ENCODE results near the gene C6orf132.
"Not testable (repeated sequence)": the region's sequence is repeated elsewhere in the genome, so short reads cannot be mapped to it uniquely, and the experiment has no call there.

Gene C6orf132

GRCh38 chr6:42142118-42142835 is at the start of gene C6orf132:
Gene C6orf132, minus strand, starts transcription at chr6:42142620. Its CDS starts 176 bp downstream, at chr6:42142444.
- DNase-seq, result peak in 1 of 2 experiments; percentile 2

GRCh38 chr6:42190554-42191183 is 48.2 kb upstream of the C6orf132 start:
- DNase-seq, result no peak

- no peak for DNase-seq
These were observed 46.0 kb upstream of the C6orf132 start for GRCh38 chr6:42188406-42188805.

GRCh38 chr6:42185597-42185996 is 43.2 kb upstream of the C6orf132 start:
- no peak for DNase-seq

- DNase-seq, result no peak
These were observed 42.1 kb upstream of the C6orf132 start for GRCh38 chr6:42184475-42184874.

- DNase-seq, result no peak
These were observed 39.7 kb upstream of the C6orf132 start for GRCh38 chr6:42182101-42182500.

GRCh38 chr6:42179945-42180313 is 37.5 kb upstream of the C6orf132 start:
- no peak for DNase-seq

GRCh38 chr6:42179261-42179944 is 37.0 kb upstream of the C6orf132 start:
- no peak for DNase-seq

- no peak for DNase-seq
These were observed 35.3 kb upstream of the C6orf132 start for GRCh38 chr6:42177514-42178364.

GRCh38 chr6:42176981-42177380 is 34.6 kb upstream of the C6orf132 start:
- no peak for DNase-seq

- no peak for DNase-seq
These were observed 33.4 kb upstream of the C6orf132 start for GRCh38 chr6:42175860-42176259.

GRCh38 chr6:42173101-42173500 is 30.7 kb upstream of the C6orf132 start, which contains the start of gene GUCA1A:
Gene GUCA1A, plus strand, starts transcription at chr6:42173364. Its CDS starts 250 bp downstream, at chr6:42173614.
- no peak for DNase-seq

GRCh38 chr6:42171813-42172581 is 29.6 kb upstream of the C6orf132 start:
- no peak for DNase-seq

- not testable (repeated sequence) for DNase-seq
These were observed 27.4 kb upstream of the C6orf132 start for GRCh38 chr6:42169780-42170179.

- DNase-seq, result no peak
These were observed 26.2 kb upstream of the C6orf132 start for GRCh38 chr6:42168650-42169049.

GRCh38 chr6:42166444-42167141 is 24.2 kb upstream of the C6orf132 start:
- peak; percentile 69 to 71 for DNase-seq

GRCh38 chr6:42165016-42165415 is 22.6 kb upstream of the C6orf132 start:
- no peak for DNase-seq

- no peak for DNase-seq
These were observed 21.6 kb upstream of the C6orf132 start for GRCh38 chr6:42163981-42164380.

- DNase-seq, result no peak
These were observed 20.4 kb upstream of the C6orf132 start for GRCh38 chr6:42162812-42163211.

GRCh38 chr6:42162384-42162783 is 20.0 kb upstream of the C6orf132 start:
- no peak for DNase-seq

GRCh38 chr6:42159431-42160024 is 17.1 kb upstream of the C6orf132 start:
- DNase-seq, result no peak

Data from NCI-H2081 (cell line).